Kidney capillary endothelial cell (primary cell): Measurements from ENCODE around the gene DGKD.
"Not testable (repeated sequence)": the region's sequence is repeated elsewhere in the genome, so short reads cannot be mapped to it uniquely, and the experiment has no call there.

Source experiments
- DNase-seq: peaks from one replicate; pipeline ENCODE4 v3.0.0-alpha.2; 2018; ENCODE audit warnings: low spot score

The DGKD gene

GRCh38 chr2:233362742-233363141 lies 8.4 kb downstream of the DGKD start:
- DNase-seq, result no peak

- no peak for DNase-seq
Observed at GRCh38 chr2:233363744-233364235, 9.5 kb downstream of the DGKD start.

GRCh38 chr2:233365861-233366520 lies 11.7 kb downstream of the DGKD start:
- DNase-seq, result no peak

- no peak for DNase-seq
Observed at GRCh38 chr2:233367586-233367985, 13.3 kb downstream of the DGKD start.

- no peak for DNase-seq
Observed at GRCh38 chr2:233368756-233369155, 14.5 kb downstream of the DGKD start.

- no peak for DNase-seq
Observed at GRCh38 chr2:233369462-233369861, 15.2 kb downstream of the DGKD start.

- no peak for DNase-seq
Observed at GRCh38 chr2:233369897-233370685, 15.8 kb downstream of the DGKD start.

- DNase-seq, result no peak
Observed at GRCh38 chr2:233371641-233372040, 17.3 kb downstream of the DGKD start.

- DNase-seq, result no peak
Observed at GRCh38 chr2:233372855-233373254, 18.6 kb downstream of the DGKD start.

GRCh38 chr2:233373316-233373715 lies 19.0 kb downstream of the DGKD start:
- DNase-seq, result no peak

- not testable (repeated sequence) for DNase-seq
Observed at GRCh38 chr2:233374776-233375175, 20.5 kb downstream of the DGKD start.

GRCh38 chr2:233375490-233376314 lies 21.4 kb downstream of the DGKD start:
- DNase-seq, result no peak

GRCh38 chr2:233379034-233379433 lies 24.7 kb downstream of the DGKD start:
- DNase-seq, result no peak

GRCh38 chr2:233379441-233379840 lies 25.1 kb downstream of the DGKD start:
- no peak for DNase-seq

- DNase-seq, result no peak
Observed at GRCh38 chr2:233380132-233380895, 26.0 kb downstream of the DGKD start.

GRCh38 chr2:233380995-233381637 lies 26.8 kb downstream of the DGKD start:
- DNase-seq, result no peak

GRCh38 chr2:233381638-233381995 lies 27.3 kb downstream of the DGKD start:
- DNase-seq, result no peak

GRCh38 chr2:233384015-233384414 lies 29.7 kb downstream of the DGKD start:
- no peak for DNase-seq

- no peak for DNase-seq
Observed at GRCh38 chr2:233384811-233385488, 30.7 kb downstream of the DGKD start.

- no peak for DNase-seq
Observed at GRCh38 chr2:233385489-233386044, 31.3 kb downstream of the DGKD start.
